Astrocyte of the spinal cord (primary cell): Measurements from ENCODE around the gene MNAT1.

ENCODE experiments used
- DNase-seq: peaks from one replicate; pipeline ENCODE4 v3.0.0; 2011; ENCODE audit warnings: low read depth, low spot score
- H3K4me3 ChIP-seq: 2 replicates; pipeline ENCODE4 v1.5.1; 2011; ENCODE audit warnings: low read depth, mild to moderate bottlenecking, low read length, moderate library complexity
- in situ Hi-C: cut with HindIII; loops from 2 replicates; pipeline ENCODE4 v1.10.0; 2017; ENCODE audit warnings: low sequenced_read_pairs
- TF ChIP-seq, protein P1 (sequence below): IDR thresholded peaks from 2 replicates; pipeline ENCODE4 v1.5.1; 2012; ENCODE audit warnings: low read depth, mild to moderate bottlenecking, low read length, inconsistent platforms

The MNAT1 gene

DNA sequence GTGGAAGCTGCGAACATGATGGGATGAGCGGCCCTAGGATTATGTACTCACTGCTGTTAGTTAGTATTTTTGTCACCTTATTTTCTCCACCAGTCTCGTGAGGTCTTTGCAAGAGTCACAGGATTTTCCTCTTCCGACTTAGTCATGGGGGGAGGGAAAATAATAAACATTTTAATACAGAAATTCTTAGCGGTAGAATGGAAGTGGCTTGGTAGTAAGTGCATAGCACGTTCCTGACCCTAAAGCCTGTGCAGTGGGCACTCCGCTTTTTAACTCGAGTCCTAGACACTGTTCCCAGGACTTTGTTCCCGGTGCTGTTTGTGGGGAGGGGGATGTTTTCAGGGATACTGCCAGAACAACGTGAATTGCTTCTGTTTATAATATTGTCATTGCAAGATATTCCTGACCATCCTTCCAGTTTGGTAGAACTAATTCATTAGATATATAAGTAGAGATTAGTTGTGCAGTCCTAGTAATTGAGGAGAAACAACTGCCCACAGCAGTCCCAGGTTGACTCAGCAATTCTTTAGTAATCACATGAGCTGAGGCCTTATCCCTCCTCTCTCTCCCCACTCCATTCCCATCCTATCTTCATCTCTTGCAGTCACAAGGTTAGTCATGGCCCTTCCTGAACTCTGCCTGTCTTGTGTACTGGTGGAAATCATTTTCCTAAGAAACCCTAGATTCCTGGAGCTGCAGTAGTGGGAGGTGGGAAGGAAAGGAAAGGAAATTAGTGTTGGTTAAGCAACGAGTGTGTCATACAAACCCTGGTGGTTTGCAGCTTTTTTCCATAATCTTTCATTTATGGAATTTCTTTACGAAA lies 247.3 kb downstream of the MNAT1 start:
- in situ Hi-C loops: no loop called here
- DNase-seq: peak; percentile 69

DNA sequence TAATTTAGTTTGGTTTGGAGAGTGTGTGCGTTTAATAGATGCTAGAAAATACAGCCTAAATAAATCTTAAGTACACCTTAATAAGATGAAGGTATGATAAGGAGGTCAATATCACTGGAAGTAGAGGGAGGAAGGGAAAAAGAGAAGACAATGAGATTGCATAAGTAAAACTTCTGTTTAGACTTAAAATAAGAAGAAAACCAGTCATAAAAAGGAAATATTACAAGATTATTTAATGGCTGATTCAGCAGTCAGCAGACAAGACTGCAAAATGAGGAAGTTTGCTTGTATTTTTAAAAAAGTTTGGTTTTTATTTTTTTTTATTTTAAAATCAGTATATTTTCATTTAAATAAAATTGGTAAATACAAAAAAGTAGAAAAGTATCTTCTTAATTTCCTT lies 249.6 kb downstream of the MNAT1 start:
- no peak for DNase-seq
- in situ Hi-C loops: no loop called here

More for the DNA sequence above, 247.3 kb downstream of the MNAT1 start:
- peak overlapping the region; percentile 88 for H3K4me3 ChIP-seq
- TF ChIP-seq, protein P1, sequence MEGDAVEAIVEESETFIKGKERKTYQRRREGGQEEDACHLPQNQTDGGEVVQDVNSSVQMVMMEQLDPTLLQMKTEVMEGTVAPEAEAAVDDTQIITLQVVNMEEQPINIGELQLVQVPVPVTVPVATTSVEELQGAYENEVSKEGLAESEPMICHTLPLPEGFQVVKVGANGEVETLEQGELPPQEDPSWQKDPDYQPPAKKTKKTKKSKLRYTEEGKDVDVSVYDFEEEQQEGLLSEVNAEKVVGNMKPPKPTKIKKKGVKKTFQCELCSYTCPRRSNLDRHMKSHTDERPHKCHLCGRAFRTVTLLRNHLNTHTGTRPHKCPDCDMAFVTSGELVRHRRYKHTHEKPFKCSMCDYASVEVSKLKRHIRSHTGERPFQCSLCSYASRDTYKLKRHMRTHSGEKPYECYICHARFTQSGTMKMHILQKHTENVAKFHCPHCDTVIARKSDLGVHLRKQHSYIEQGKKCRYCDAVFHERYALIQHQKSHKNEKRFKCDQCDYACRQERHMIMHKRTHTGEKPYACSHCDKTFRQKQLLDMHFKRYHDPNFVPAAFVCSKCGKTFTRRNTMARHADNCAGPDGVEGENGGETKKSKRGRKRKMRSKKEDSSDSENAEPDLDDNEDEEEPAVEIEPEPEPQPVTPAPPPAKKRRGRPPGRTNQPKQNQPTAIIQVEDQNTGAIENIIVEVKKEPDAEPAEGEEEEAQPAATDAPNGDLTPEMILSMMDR: no peak

DNA sequence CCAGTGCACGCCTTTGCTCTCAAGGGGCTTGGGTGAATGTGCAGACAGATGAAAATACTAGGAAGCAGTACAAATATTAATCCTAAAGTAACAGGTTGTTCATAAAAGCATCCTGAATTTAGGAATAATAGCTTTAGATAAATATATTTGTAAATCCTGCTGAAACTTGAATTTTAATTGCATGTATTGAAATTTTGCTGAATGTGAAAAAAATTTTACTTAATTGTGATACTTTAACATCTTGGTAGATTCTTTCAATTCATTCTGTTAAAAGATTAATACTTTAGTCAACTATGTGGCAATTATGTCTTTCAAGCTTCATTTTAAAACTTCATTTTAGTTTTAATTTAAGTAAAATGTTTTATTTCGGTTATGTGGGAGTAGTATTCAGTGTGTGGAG lies 251.9 kb downstream of the MNAT1 start:
- H3K4me3 ChIP-seq: no peak overlapping the region
- in situ Hi-C loops: no loop called here
- DNase-seq: no peak
- TF ChIP-seq, protein P1: no peak

More for the DNA sequence above, 249.6 kb downstream of the MNAT1 start:
- TF ChIP-seq, protein P1: no peak
- no peak overlapping the region for H3K4me3 ChIP-seq

DNA sequence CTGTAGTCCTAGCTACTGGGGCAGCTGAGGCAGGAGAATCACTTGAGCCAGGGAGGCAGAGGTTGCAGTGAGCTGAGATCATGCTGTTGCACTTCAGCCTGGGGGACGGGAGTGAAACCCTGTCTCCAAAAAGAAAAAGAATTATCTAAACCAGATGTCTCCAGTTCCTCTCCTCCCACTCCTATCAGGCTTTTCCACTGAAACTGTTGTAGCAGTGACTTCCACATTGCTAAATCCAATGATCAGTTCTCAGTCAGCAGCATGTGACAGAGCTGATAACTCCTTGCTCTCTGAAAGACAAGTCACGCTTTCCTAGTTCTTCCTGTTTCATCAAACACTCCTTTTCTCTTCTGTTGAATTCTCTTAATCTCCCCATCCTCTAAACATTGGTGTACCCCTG lies 255.0 kb downstream of the MNAT1 start:
- TF ChIP-seq, protein P1: no peak
- in situ Hi-C loops: no loop called here
- H3K4me3 ChIP-seq: no peak overlapping the region
- no peak for DNase-seq

DNA sequence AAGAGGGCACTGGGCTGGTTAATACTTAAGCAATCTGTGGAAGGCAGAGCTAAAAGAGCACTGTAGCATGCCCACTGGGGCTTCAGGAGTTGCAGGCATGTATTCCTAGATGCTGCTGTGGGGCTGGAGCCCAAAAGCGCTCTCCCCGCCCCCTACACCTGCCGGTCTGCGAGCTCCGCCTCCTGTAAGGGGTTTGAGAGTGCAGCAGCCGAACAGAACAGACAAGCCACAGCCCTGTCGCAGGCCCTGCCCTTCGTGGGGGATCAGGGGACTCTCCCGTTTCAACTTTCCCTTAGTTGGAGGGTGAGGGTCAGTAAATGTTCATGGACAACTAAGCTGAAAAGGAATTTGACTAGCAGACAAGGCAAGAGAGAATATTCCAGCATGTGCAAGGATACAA lies 264.1 kb downstream of the MNAT1 start:
- no peak for DNase-seq
- in situ Hi-C loops: no loop called here
- no peak overlapping the region for H3K4me3 ChIP-seq
- TF ChIP-seq, protein P1: no peak

DNA sequence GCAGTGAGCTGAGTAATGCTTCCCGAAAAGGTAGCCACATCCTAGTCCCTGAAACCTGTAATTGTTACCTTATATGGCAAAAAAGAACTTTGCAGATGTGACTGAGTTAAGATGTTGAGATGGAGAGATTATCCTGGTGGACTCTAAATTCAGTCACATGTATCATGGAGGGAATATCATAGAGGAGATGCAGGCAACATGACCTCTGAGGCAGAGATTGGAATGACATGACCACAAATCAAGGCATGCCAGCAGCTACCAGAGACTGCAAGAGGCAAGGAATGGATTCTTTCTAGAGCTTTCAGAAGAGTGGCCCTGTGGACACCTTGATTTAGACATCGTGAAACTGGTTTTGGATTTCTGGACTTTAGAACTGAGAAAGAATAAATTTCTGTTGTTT lies 265.0 kb downstream of the MNAT1 start:
- TF ChIP-seq, protein P1: no peak
- in situ Hi-C loops: no loop called here
- no peak for DNase-seq
- H3K4me3 ChIP-seq: no peak overlapping the region
